Activated CD4-positive, alpha-beta T cell treated with anti-CD3 and anti-CD28 coated beads, Interleukin-2, Interleukin-4, amounts not matched to agents 100 ng/mL and 50 ng/mL, durations not matched to agents 16 hours and 8 hours (primary cell): ENCODE data around the gene MAPK7.
A peak's percentile ranks its signal among the peaks of the same experiment; 100 is the strongest.

Experiments
- DNase-seq: peaks from one replicate; pipeline ENCODE4 v3.0.0-alpha.2; 2020; ENCODE audit warnings: low spot score

Gene MAPK7

GRCh38 chr17:19421219-19421618, 42.9 kb downstream of the MAPK7 start:
- no peak for DNase-seq

GRCh38 chr17:19421926-19422325, 43.6 kb downstream of the MAPK7 start:
- DNase-seq = no peak

- DNase-seq = peak; percentile 6
These were observed 46.9 kb downstream of the MAPK7 start for GRCh38 chr17:19424934-19425868.

- no peak for DNase-seq
These were observed 48.3 kb downstream of the MAPK7 start for GRCh38 chr17:19426631-19427030.

GRCh38 chr17:19431691-19432090, 53.4 kb downstream of the MAPK7 start:
- no peak for DNase-seq
